ENCODE results near the gene CXCR5. TPM values are rescaled to one million over a fixed set of nuclear protein-coding genes. Genes with fewer than 3 reads are reported as not detected.

The CXCR5 gene, protein sequence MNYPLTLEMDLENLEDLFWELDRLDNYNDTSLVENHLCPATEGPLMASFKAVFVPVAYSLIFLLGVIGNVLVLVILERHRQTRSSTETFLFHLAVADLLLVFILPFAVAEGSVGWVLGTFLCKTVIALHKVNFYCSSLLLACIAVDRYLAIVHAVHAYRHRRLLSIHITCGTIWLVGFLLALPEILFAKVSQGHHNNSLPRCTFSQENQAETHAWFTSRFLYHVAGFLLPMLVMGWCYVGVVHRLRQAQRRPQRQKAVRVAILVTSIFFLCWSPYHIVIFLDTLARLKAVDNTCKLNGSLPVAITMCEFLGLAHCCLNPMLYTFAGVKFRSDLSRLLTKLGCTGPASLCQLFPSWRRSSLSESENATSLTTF
- total RNA-seq = not detected in 2 replicates

DNA sequence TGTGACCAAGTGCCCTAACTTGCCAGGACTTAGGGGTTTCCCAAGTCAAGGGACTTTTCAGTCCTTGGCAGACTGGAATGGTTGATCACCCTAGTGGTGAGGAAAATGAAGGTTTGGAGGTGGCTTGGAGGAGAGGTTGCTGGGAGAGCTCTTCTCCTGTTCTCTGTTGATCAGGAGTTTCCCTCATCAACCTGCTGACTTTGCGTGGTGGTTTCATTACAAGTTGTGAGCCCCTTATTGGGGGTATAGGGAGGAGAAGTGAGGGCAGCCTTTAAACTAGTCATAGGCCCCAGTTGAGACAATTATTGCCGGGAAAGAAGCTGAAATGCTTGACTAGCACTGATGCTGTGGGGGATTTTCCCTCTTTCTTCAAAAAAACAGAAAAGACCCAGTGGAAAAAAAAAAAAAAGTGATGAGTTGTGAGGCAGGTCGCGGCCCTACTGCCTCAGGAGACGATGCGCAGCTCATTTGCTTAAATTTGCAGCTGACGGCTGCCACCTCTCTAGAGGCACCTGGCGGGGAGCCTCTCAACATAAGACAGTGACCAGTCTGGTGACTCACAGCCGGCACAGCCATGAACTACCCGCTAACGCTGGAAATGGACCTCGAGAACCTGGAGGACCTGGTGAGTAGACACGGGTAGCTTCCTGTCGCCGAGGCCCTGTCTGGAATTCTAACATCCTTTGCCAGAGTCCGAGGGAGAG lies at the start of gene CXCR5:
TSS of gene CXCR5 (plus strand) at position 525 of the 704 bp plus-strand sequence. CDS start at position 575, 50 bp downstream.

Other genes starting within 250 kb of the CXCR5 start
- not detected in 2 replicates for gene TREH, start 204.2 kb upstream of the CXCR5 start, total RNA-seq
- 125 and 215 TPM in 2 replicates for gene DDX6, start 92.7 kb upstream of the CXCR5 start, total RNA-seq
- 22.9 and 37.4 TPM in 2 replicates for gene BCL9L, start 42.0 kb downstream of the CXCR5 start, total RNA-seq
- gene UPK2, start 72.4 kb downstream of the CXCR5 start, total RNA-seq = not detected in 2 replicates
- gene FOXR1, start 87.9 kb downstream of the CXCR5 start, total RNA-seq = not detected in 2 replicates
- gene CENATAC, start 114.2 kb downstream of the CXCR5 start, total RNA-seq = 22.1 and 30.6 TPM in 2 replicates
- 921 and 1,482 TPM in 2 replicates for gene RPS25, start 134.5 kb downstream of the CXCR5 start, total RNA-seq
- 105 and 115 TPM in 2 replicates for gene TRAPPC4, start 134.9 kb downstream of the CXCR5 start, total RNA-seq
- gene SLC37A4, start 147.0 kb downstream of the CXCR5 start, total RNA-seq = 13.7 and 13.9 TPM in 2 replicates
- gene HYOU1, start 173.3 kb downstream of the CXCR5 start, total RNA-seq = 282 and 311 TPM in 2 replicates
- gene VPS11, start 183.9 kb downstream of the CXCR5 start, total RNA-seq = 21.5 and 23.5 TPM in 2 replicates
- 16.0 and 16.9 TPM in 2 replicates for gene HMBS, start 201.0 kb downstream of the CXCR5 start, total RNA-seq
- 16.0 and 34.1 TPM in 2 replicates for gene DPAGT1, start 218.0 kb downstream of the CXCR5 start, total RNA-seq
- 5.0 and 5.5 TPM in 2 replicates for gene C2CD2L, start 223.5 kb downstream of the CXCR5 start, total RNA-seq
- 13.7 and 16.1 TPM in 2 replicates for gene HINFP, start 237.7 kb downstream of the CXCR5 start, total RNA-seq